ENCODE data around the gene VCP. TPM values are rescaled to one million over a fixed set of nuclear protein-coding genes. Genes with fewer than 3 reads are reported as not detected.

VCP gene
- polyA plus RNA-seq, 1 experiment: 333 TPM

- DNase-seq (ENCODE audit: low read depth): no peak
- POLR2A ChIA-PET: no interaction called here
- CTCF ChIA-PET: interaction anchor here (1.2 to 1.4 kb wide), 2 partner anchors 12 to 192 kb away, joined by 6 read pairs; partner anchors contain the start of gene FANCG
- H3K36me3 ChIP-seq (ENCODE audit: control insufficient read depth, insufficient read depth, low read length): peaks cover 31% of the 10 kb centered on the region
- no peaks in the 10 kb centered on the region for H3K27me3 ChIP-seq (ENCODE audit: control insufficient read depth, insufficient read depth, low read length)
- H3K4me3 ChIP-seq (ENCODE audit: low read depth, low read length): no peak overlapping the region
- TF ChIP-seq CTCF (IDR thresholded peaks at IDR 0.05; ENCODE audit: insufficient read depth, low read depth, low read length): no peak
Measured at GRCh38 chr9:35091536-35091935, 19.1 kb upstream of the VCP start.

DNA sequence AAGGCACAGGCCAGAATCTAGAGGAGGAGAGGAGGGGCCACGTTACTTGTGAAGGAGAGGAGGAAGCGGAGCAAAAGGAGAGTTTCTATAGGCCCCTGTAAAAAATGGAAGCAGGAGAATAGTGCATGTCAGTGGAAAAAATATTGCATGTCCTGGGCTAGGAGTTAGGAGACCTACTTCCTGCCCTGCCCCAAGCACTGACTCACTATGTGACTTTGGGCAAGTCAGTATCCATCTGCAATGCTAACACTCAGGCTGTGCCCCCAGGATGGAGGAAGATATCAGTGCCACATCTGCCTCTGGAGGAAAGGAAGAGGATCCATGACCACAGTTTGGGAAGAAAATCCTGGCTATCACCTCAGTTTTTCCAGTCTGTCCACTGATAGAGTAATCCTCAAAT is 17.0 kb upstream of the VCP start:
- DNase-seq (ENCODE audit: low read depth): no peak
- TF ChIP-seq CTCF (IDR thresholded peaks at IDR 0.05; ENCODE audit: insufficient read depth, low read depth, low read length): no peak
- no peaks in the 10 kb centered on the region for H3K27me3 ChIP-seq (ENCODE audit: control insufficient read depth, insufficient read depth, low read length)
- H3K4me3 ChIP-seq (ENCODE audit: low read depth, low read length): no peak overlapping the region
- ChIA-PET CTCF (no interaction called here), POLR2A (no interaction called here)
- peaks cover 29% of the 10 kb centered on the region for H3K36me3 ChIP-seq (ENCODE audit: control insufficient read depth, insufficient read depth, low read length)

DNA sequence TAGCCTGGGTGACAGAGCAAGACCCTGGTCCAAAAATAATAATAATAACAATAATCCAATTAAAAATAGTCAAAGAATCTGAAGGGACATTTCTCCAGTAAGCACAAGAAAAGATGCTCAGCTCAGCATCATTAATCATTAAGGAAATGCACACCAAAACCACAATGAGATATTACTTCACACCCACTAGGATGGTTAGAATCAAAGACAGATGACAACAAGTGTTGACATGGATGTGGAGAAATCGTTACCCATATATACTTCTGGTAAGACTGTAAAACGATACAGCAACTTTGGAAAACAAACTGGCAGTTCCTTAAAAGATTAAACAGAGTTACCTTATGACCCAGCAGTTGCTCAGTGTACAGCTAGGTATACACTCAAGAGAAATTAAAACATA is 12.7 kb upstream of the VCP start:
- ChIA-PET POLR2A (no interaction called here), CTCF (no interaction called here)
- peaks cover 14% of the 10 kb centered on the region for H3K36me3 ChIP-seq (ENCODE audit: control insufficient read depth, insufficient read depth, low read length)
- H3K4me3 ChIP-seq (ENCODE audit: low read depth, low read length): no peak overlapping the region
- no peak for DNase-seq (ENCODE audit: low read depth)
- TF ChIP-seq CTCF (IDR thresholded peaks at IDR 0.05; ENCODE audit: insufficient read depth, low read depth, low read length): no peak
- no peaks in the 10 kb centered on the region for H3K27me3 ChIP-seq (ENCODE audit: control insufficient read depth, insufficient read depth, low read length)

GRCh38 chr9:35079426-35080341 is 7.3 kb upstream of the VCP start, which contains the start of gene FANCG:
Gene FANCG, minus strand, starts transcription at chr9:35079942. Its CDS starts 418 bp downstream, at chr9:35079524.
- TF ChIP-seq CTCF (IDR thresholded peaks at IDR 0.05; ENCODE audit: insufficient read depth, low read depth, low read length): no peak
- Histone ChIP-seq H3K4me3 (ENCODE audit: low read depth, low read length) (peak within 1 kb of the TSS; percentile 65), H3K36me3 (ENCODE audit: control insufficient read depth, insufficient read depth, low read length) (no peaks in the 10 kb centered on the region), H3K27me3 (ENCODE audit: control insufficient read depth, insufficient read depth, low read length) (no peaks in the 10 kb centered on the region)
- ChIA-PET POLR2A (interaction anchor here (1.6 to 2.0 kb wide), 2 partner anchors 8 to 36 kb away, joined by 3 to 40 read pairs; partner anchors contain the start of genes ATOSB and VCP), CTCF (interaction anchor here (0.6 to 8.1 kb wide), 8 partner anchors 8 to 180 kb away, joined by 3 to 59 read pairs (median 5); partner anchors contain the start of genes DNAJB5, PIGO and VCP)
- peak; percentile 70 for DNase-seq (ENCODE audit: low read depth)

- ChIA-PET POLR2A (interaction anchor here (2.0 kb wide), 1 partner anchor 8 kb away, joined by 40 read pairs; the partner anchor contains the start of gene VCP), CTCF (interaction anchor here (0.9 to 8.1 kb wide), 5 partner anchors 7 to 85 kb away, joined by 3 to 59 read pairs (median 6); partner anchors contain the start of genes PIGO and VCP)
- Histone ChIP-seq H3K36me3 (ENCODE audit: control insufficient read depth, insufficient read depth, low read length) (no peaks in the 10 kb centered on the region), H3K27me3 (ENCODE audit: control insufficient read depth, insufficient read depth, low read length) (no peaks in the 10 kb centered on the region), H3K4me3 (ENCODE audit: low read depth, low read length) (peak overlapping the region; percentile 65)
- no peak for TF ChIP-seq CTCF (IDR thresholded peaks at IDR 0.05; ENCODE audit: insufficient read depth, low read depth, low read length)
- DNase-seq (ENCODE audit: low read depth): no peak
Measured at GRCh38 chr9:35079041-35079425, 6.6 kb upstream of the VCP start.

Measured in BJ (cell line).